ENCODE data around the gene MTUS2. TPM values are rescaled to one million over a fixed set of nuclear protein-coding genes. Genes with fewer than 3 reads are reported as not detected.

Gene MTUS2
- total and polyA plus RNA-seq, 2 donors from 2014 or later: 0.06 to 0.22 TPM

GRCh38 chr13:29077051-29077813 lies 257.1 kb downstream of the MTUS2 start:
- Histone ChIP-seq H3K4me3 (ENCODE audit: low read length in 3 of 3) (no peak overlapping the region), H3K9me3 (ENCODE audit: control insufficient read depth in 2 of 3, insufficient read depth in 1 of 3, low read length in 3 of 3) (peaks cover 0 to 5% (median 0%) of the 10 kb centered on the region in 3 donors), H3K4me1 (ENCODE audit: control insufficient read depth in 2 of 3, insufficient read depth in 2 of 3, low read depth in 1 of 3, low read length in 3 of 3) (no peaks in the 10 kb centered on the region), H3K9ac (ENCODE audit: low read length in 3 of 3) (no peak overlapping the region), H3K27ac (ENCODE audit: low read depth in 2 of 2, low read length in 2 of 2) (no peak overlapping the region), H3K27me3 (ENCODE audit: control insufficient read depth, insufficient read depth, low read length) (no peaks in the 10 kb centered on the region), H3K36me3 (ENCODE audit: control insufficient read depth in 2 of 3, insufficient read depth in 3 of 3, low read length in 3 of 3) (no peaks in the 10 kb centered on the region)
- DNase-seq: peak in 2 of 5 donors; percentile 47
- no peak for FAIRE-seq
- no peak for TF ChIP-seq CTCF (IDR thresholded peaks at IDR 0.05; ENCODE audit: borderline replicate concordance, extremely low read depth, insufficient read depth)
- intact Hi-C loops (cut with DNase I): no loop called here

GRCh38 chr13:29081036-29081435 lies 260.9 kb downstream of the MTUS2 start:
- H3K4me3 ChIP-seq (ENCODE audit: low read length in 3 of 3): no peak overlapping the region
- H3K9me3 ChIP-seq (ENCODE audit: control insufficient read depth in 2 of 3, insufficient read depth in 1 of 3, low read length in 3 of 3): peaks cover 0 to 3% (median 0%) of the 10 kb centered on the region in 3 donors
- no peaks in the 10 kb centered on the region for H3K36me3 ChIP-seq (ENCODE audit: control insufficient read depth in 2 of 3, insufficient read depth in 3 of 3, low read length in 3 of 3)
- H3K27me3 ChIP-seq (ENCODE audit: control insufficient read depth, insufficient read depth, low read length): no peaks in the 10 kb centered on the region
- H3K27ac ChIP-seq (ENCODE audit: low read depth in 2 of 2, low read length in 2 of 2): no peak overlapping the region
- H3K9ac ChIP-seq (ENCODE audit: low read length in 3 of 3): no peak overlapping the region
- DNase-seq: peak in 1 of 5 donors; percentile 37
- no peaks in the 10 kb centered on the region for H3K4me1 ChIP-seq (ENCODE audit: control insufficient read depth in 2 of 3, insufficient read depth in 2 of 3, low read depth in 1 of 3, low read length in 3 of 3)
- TF ChIP-seq CTCF (IDR thresholded peaks at IDR 0.05; ENCODE audit: borderline replicate concordance, extremely low read depth, insufficient read depth): no peak
- FAIRE-seq: no peak
- intact Hi-C loops (cut with DNase I): no loop called here

GRCh38 chr13:29081697-29082440 lies 261.7 kb downstream of the MTUS2 start:
- Histone ChIP-seq H3K4me3 (ENCODE audit: low read length in 3 of 3) (no peak overlapping the region), H3K9me3 (ENCODE audit: control insufficient read depth in 2 of 3, insufficient read depth in 1 of 3, low read length in 3 of 3) (peaks cover 0 to 3% (median 0%) of the 10 kb centered on the region in 3 donors), H3K36me3 (ENCODE audit: control insufficient read depth in 2 of 3, insufficient read depth in 3 of 3, low read length in 3 of 3) (no peaks in the 10 kb centered on the region), H3K4me1 (ENCODE audit: control insufficient read depth in 2 of 3, insufficient read depth in 2 of 3, low read depth in 1 of 3, low read length in 3 of 3) (no peaks in the 10 kb centered on the region), H3K27ac (ENCODE audit: low read depth in 2 of 2, low read length in 2 of 2) (no peak overlapping the region), H3K9ac (ENCODE audit: low read length in 3 of 3) (no peak overlapping the region), H3K27me3 (ENCODE audit: control insufficient read depth, insufficient read depth, low read length) (no peaks in the 10 kb centered on the region)
- no peak for DNase-seq
- FAIRE-seq: no peak
- intact Hi-C loops (cut with DNase I): no loop called here
- TF ChIP-seq CTCF (IDR thresholded peaks at IDR 0.05; ENCODE audit: borderline replicate concordance, extremely low read depth, insufficient read depth): no peak

All from kidney (tissue), 14 donors.